RPMI8226 (cell line): ENCODE data around the gene FAHD1.

Experiments
- DNase-seq: peaks from one replicate; pipeline ENCODE4 v3.0.0-alpha.2; 2015

Gene FAHD1

GRCh38 chr16:1826691-1827573 lies at the start of gene FAHD1, which contains the start of gene HAGH:
TSS of gene FAHD1 (plus strand) at chr16:1827206. CDS start at chr16:1827239, 33 bp downstream.
TSS of gene HAGH (minus strand) at chr16:1826825. CDS start at chr16:1826787, 38 bp downstream.
- DNase-seq = peak; percentile 96

GRCh38 chr16:1777375-1778199 lies 49.4 kb upstream of the FAHD1 start:
- no peak for DNase-seq

- DNase-seq = no peak
Measured at GRCh38 chr16:1778200-1779179, 48.5 kb upstream of the FAHD1 start.

- DNase-seq = no peak
Measured at GRCh38 chr16:1779234-1779701, 47.7 kb upstream of the FAHD1 start.

GRCh38 chr16:1779741-1780676 lies 47.0 kb upstream of the FAHD1 start:
- DNase-seq = no peak

- no peak for DNase-seq
Measured at GRCh38 chr16:1780677-1781072, 46.3 kb upstream of the FAHD1 start.

GRCh38 chr16:1781254-1781653 lies 45.8 kb upstream of the FAHD1 start:
- no peak for DNase-seq

GRCh38 chr16:1781758-1782407 lies 45.1 kb upstream of the FAHD1 start:
- DNase-seq = peak; percentile 53

GRCh38 chr16:1782408-1783264 lies 44.4 kb upstream of the FAHD1 start, which contains the start of the genes NUBP2 and SPSB3:
TSS of gene NUBP2 (plus strand) at chr16:1782960. CDS start at chr16:1783021, 61 bp downstream.
TSS of gene SPSB3 (minus strand) at chr16:1782571. CDS start at chr16:1781483, 1,088 bp downstream.
- peak; percentile 100 for DNase-seq

GRCh38 chr16:1784977-1785845 lies 41.8 kb upstream of the FAHD1 start:
- no peak for DNase-seq

- no peak for DNase-seq
Measured at GRCh38 chr16:1785846-1786170, 41.2 kb upstream of the FAHD1 start.

GRCh38 chr16:1786242-1787055 lies 40.6 kb upstream of the FAHD1 start:
- no peak for DNase-seq

- no peak for DNase-seq
Measured at GRCh38 chr16:1787056-1787321, 40.0 kb upstream of the FAHD1 start.

- DNase-seq = no peak
Measured at GRCh38 chr16:1787322-1788094, 39.5 kb upstream of the FAHD1 start.

GRCh38 chr16:1788095-1788707 lies 38.8 kb upstream of the FAHD1 start:
- no peak for DNase-seq

GRCh38 chr16:1788708-1789100 lies 38.3 kb upstream of the FAHD1 start:
- DNase-seq = no peak

GRCh38 chr16:1789643-1790045 lies 37.4 kb upstream of the FAHD1 start:
- no peak for DNase-seq
